MCF 10A (cell line): ENCODE data around the gene SLC6A12. TPM values are rescaled to one million over a fixed set of nuclear protein-coding genes. Genes with fewer than 3 reads are reported as not detected.

Experiments used
- BruUV-seq: library from RNA; stranded (reverse); fragments of 400-500 nt; replicated peaks from 2 replicates; lab custom pipeline; 2021; lab: Mats Ljungman, UMichigan
- CTCF ChIA-PET: fragments of 300-600 bp; sonication (Branson Sonifier 250); formaldehyde crosslinking; extraction: SDS; loops from one replicate; lab custom pipeline; 2021; ENCODE audit warnings: antibody characterized with exemption, inconsistent platforms; lab: Yijun Ruan, JAX
- POLR2A ChIA-PET: fragments of 300-600, 350-650 bp; sonication (Branson Sonifier 250); formaldehyde crosslinking; extraction: SDS; loops from one replicate; lab custom pipeline; 2020; ENCODE audit warnings: antibody characterized with exemption, inconsistent platforms; lab: Yijun Ruan, JAX
- DNase-seq: peaks from one replicate; pipeline ENCODE4 v3.0.0-alpha.2; 2018; ENCODE audit not compliant: unreplicated experiment
- H3K27ac Mint-ChIP-seq: one replicate; pipeline ENCODE4 v1.8.0; 2022; ENCODE audit warnings: mild to moderate bottlenecking, low read depth, mixed read lengths; ENCODE audit not compliant: unreplicated experiment
- H3K27me3 Mint-ChIP-seq: one replicate; pipeline ENCODE4 v1.8.0; 2022; ENCODE audit warnings: mixed read lengths; ENCODE audit not compliant: insufficient read depth, unreplicated experiment
- H3K36me3 Mint-ChIP-seq: one replicate; pipeline ENCODE4 v1.8.0; 2022; ENCODE audit warnings: mild to moderate bottlenecking, moderate library complexity, mixed read lengths; ENCODE audit not compliant: insufficient read depth, unreplicated experiment
- H3K4me1 Mint-ChIP-seq: one replicate; pipeline ENCODE4 v1.8.0; 2022; ENCODE audit warnings: mixed read lengths; ENCODE audit not compliant: insufficient read depth, unreplicated experiment
- H3K4me3 Mint-ChIP-seq: one replicate; pipeline ENCODE4 v1.8.0; 2022; ENCODE audit warnings: mild to moderate bottlenecking, moderate library complexity, mixed read lengths; ENCODE audit not compliant: unreplicated experiment
- H3K9me3 Mint-ChIP-seq: one replicate; pipeline ENCODE4 v1.8.0; 2022; ENCODE audit warnings: mixed read lengths; ENCODE audit not compliant: unreplicated experiment
- CTCF ChIP-seq: fragments of 200-600 bp; IDR thresholded peaks from one replicate; pipeline ENCODE4 v1.8.0; 2022; ENCODE audit warnings: antibody characterized with exemption, mild to moderate bottlenecking; ENCODE audit not compliant: unreplicated experiment
- intact Hi-C: fragments of 100-400 bp; cut with micrococcal nuclease; formaldehyde crosslinking; loops from 2 replicates; pipeline ENCODE4 v1.14.1; 2022
- total RNA-seq: library from RNA; stranded (reverse); gene quantifications from 2 replicates; pipeline ENCODE4 v1.2.3, GENCODE V29; 2022

Gene SLC6A12
- total RNA-seq, 1 experiment from 2014 or later = not detected

- Mint-ChIP-seq H3K27me3 (no peaks in the 10 kb centered on the region), H3K27ac (no peak overlapping the region), H3K4me3 (no peak overlapping the region), H3K4me1 (peaks cover 9% of the 10 kb centered on the region), H3K36me3 (no peaks in the 10 kb centered on the region), H3K9me3 (no peaks in the 10 kb centered on the region)
- no peak for TF ChIP-seq CTCF
- intact Hi-C loops = no loop called here
- ChIA-PET CTCF (no interaction called here), POLR2A (interaction anchor here (0.8 kb wide), 1 partner anchor 21 kb away, joined by 3 read pairs; no protein-coding TSS in a partner anchor)
- no peak for DNase-seq
- BruUV-seq = no TSS peak
Measured at GRCh38 chr12:178829-179109, 35.2 kb downstream of the SLC6A12 start.

- no peaks in the 10 kb centered on the region for H3K36me3 Mint-ChIP-seq
- peaks cover 9% of the 10 kb centered on the region for H3K4me1 Mint-ChIP-seq
- H3K9me3 Mint-ChIP-seq = no peaks in the 10 kb centered on the region
- H3K4me3 Mint-ChIP-seq = no peak overlapping the region
- TF ChIP-seq CTCF = no peak
- H3K27me3 Mint-ChIP-seq = no peaks in the 10 kb centered on the region
- no peak overlapping the region for H3K27ac Mint-ChIP-seq
- no peak for DNase-seq
- BruUV-seq = no TSS peak
- CTCF ChIA-PET = no interaction called here
- intact Hi-C loops = no loop called here
- POLR2A ChIA-PET = interaction anchor here (0.8 kb wide), 1 partner anchor 13 kb away, joined by 3 read pairs; no protein-coding TSS in a partner anchor
Measured at GRCh38 chr12:177980-178828, 35.8 kb downstream of the SLC6A12 start.

GRCh38 chr12:177336-177979 is 36.5 kb downstream of the SLC6A12 start:
- ChIA-PET CTCF (interaction anchor here (0.6 kb wide), 1 partner anchor 370 kb away, joined by 3 read pairs; no protein-coding TSS in a partner anchor), POLR2A (interaction anchor here (0.8 kb wide), 2 partner anchors 13 to 28 kb away, joined by 3 read pairs; no protein-coding TSS in a partner anchor)
- peaks cover 9% of the 10 kb centered on the region for H3K4me1 Mint-ChIP-seq
- intact Hi-C loops = no loop called here
- peaks cover 7% of the 10 kb centered on the region for H3K27me3 Mint-ChIP-seq
- no peak overlapping the region for H3K27ac Mint-ChIP-seq
- no peak for DNase-seq
- H3K4me3 Mint-ChIP-seq = no peak overlapping the region
- H3K9me3 Mint-ChIP-seq = no peaks in the 10 kb centered on the region
- H3K36me3 Mint-ChIP-seq = no peaks in the 10 kb centered on the region
- no peak for TF ChIP-seq CTCF
- no TSS peak for BruUV-seq
